GM10847 (cell line): ENCODE results near the gene MUC5B.

Source experiments
- POLR2A ChIP-seq: IDR thresholded peaks from 2 replicates; pipeline ENCODE4 v1.6.1; 2011; ENCODE audit not compliant: insufficient read length; ENCODE audit errors: extremely low read depth

MUC5B gene

GRCh38 chr11:1281326-1281973 lies 58.6 kb downstream of the MUC5B start:
- TF ChIP-seq POLR2A = no peak

- TF ChIP-seq POLR2A = no peak
Measured at GRCh38 chr11:1281974-1282365, 59.1 kb downstream of the MUC5B start.

GRCh38 chr11:1283091-1283511 lies 60.2 kb downstream of the MUC5B start:
- TF ChIP-seq POLR2A = no peak

GRCh38 chr11:1283906-1284305 lies 61.0 kb downstream of the MUC5B start:
- TF ChIP-seq POLR2A = no peak

- no peak for TF ChIP-seq POLR2A
Measured at GRCh38 chr11:1285316-1285744, 62.5 kb downstream of the MUC5B start.

DNA sequence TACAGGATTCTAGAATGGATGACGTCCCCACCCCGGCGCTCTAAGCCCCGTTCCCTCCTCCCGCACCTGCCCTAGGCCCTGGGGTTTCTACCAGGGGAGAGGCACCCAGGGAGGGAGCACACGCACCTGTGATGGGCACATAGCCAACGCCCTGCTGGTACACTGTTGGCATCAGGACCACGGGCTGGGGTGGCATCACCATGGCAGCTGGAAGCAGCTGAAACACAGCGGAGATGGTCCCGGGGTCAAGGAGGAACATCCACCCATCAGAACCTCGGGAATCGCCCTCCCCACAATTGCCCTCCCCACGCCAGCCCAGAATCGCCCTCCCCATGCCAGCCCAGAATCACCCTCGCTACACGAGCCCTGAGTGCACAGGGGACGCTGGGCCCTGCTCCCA lies 63.0 kb downstream of the MUC5B start:
- TF ChIP-seq POLR2A = no peak

- TF ChIP-seq POLR2A = no peak
Measured at GRCh38 chr11:1287928-1288327, 65.1 kb downstream of the MUC5B start.

DNA sequence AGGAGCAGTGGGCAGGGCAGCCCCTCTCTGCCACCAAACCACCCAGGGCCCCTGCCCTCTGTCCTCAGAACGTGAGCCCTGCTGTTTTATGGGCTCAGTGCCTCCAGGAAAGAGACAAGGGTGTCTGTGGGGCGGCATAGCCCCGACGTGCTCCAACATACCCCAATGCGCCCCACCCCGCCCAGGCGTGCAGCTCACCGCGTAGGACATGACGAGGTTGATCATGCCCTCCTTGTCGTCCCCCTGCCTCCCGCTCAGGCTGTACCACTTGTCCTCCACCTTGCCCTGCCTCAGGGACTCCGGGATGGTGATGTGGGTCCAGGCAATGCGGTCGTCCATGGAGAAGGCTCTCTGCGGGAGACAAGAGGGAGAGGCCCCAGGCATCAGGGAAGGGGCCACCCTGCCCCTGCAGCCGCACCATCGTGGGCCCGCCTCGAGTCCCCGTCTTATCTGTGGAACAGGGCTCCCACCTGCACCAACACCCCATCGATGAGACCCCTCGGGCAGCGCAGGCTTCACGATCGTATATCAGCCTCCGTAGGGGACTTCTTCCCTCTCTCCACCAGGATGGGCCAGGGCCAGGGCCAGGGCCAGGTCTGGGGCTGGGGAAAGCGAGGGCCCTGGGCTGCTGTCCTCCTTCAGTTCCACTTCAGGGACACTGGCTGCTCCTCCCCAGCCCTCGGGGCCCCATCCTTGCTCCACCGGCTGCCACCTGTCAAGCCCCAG lies 65.7 kb downstream of the MUC5B start:
- no peak for TF ChIP-seq POLR2A

DNA sequence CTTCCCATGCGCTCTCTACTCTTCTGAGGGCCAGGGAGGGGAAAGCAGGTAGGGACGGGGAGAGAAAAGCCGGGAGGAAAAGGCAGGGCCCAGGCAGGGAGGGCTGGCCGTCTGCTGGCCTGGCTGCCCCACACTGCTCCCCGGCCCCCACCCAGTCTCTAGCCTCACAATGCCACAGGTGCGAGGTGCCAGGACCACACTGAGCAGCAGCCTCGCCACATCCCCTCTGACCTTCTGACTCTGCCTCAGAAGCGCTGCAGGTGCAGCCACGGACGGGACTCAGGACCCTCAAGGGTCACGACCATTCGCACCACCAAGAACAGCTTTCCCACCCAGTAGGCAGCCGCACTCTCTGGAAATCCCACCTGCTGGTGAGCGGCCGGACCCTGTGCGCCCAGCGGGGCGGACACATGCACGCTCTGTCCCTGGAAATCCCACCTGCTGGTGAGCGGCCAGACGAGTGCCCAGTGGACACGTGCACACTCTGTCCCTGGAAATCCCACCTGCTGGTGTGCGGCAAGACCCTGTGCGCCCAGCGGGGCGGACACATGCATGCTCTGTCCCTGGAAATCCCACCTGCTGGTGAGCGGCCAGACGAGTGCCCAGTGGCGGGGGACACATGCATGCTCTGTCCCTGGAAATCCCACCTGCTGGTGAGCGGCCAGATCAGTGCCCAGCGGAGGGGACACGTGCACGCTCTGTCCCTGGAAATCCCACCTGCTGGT lies 66.5 kb downstream of the MUC5B start:
- no peak for TF ChIP-seq POLR2A

DNA sequence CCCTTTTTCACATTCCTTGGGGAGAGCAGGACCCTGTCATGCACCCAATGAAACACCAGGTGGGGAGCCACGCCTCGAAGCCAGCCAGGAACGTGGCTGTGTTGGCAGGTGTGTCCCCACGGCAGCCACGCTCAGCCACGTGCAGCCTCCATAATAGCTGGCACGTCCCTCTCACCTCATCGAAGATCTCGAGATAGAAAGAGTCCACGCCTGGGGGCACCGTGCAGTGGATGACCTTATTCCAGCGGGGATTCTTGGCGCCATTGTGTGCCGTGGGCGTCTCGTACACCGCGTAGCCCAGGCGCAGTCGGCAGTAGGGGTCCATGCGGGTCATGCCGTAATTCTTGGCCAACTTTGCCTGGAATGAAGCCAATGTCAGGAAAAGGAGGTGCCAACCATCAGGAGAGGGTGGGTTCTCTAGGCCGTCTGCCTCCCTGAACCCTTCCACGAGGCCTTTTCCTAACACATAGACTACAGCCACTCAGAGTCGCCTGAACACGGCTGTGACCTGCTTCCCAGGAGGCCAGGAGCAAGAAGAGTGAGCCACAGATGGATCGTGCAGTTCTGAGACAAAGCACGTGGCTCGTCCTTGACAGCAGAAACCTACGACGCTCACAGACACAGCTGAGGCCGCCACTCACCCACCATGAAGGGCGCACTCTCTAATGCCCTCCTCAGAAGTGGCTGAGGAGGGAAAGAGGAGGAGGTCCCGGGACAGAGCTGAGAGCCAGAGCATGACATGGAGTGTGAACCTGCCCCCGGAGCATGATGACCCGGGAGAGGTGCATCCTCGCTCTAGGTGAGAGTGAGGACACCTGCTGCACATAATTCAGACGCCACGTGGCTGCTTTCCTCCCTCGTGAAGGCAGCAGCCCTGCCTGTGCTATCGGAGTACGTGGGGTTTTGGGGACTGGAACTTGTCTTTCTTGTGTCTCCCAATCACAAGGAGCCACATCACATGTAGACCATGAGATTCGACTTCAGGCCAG lies 67.5 kb downstream of the MUC5B start:
- TF ChIP-seq POLR2A = no peak

DNA sequence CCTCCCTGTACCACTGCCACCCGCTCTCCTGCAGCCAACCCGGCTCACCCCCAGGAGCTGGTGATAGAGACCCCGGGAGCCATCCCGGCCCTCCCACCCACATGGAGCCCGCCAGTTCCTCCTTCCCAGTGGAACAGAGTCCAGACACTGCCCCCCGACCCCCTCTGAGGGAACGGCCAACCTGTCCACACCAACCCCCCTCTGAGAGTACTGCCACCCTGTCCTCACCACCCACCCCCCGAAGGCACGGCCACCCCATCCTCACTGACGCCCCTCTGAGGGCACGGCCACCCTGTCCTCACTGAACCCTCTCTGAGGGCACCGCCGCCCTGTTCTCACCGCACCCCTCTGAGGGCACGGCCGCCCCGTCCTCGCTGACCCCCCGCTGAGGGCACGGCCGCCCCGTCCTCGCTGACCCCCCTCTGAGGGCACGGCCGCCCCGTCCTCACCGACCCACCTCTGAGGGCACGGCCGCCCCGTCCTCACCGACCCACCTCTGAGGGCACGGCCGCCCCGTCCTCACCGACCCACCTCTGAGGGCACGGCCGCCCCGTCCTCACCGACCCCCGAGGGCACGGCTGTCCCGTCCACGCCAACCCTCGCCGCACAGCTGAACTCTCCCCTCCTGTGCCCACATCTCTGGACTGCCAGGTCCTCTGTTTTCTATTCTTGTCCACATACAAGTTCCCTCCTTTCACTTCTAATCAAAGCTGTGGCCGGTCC lies 68.6 kb downstream of the MUC5B start:
- no peak for TF ChIP-seq POLR2A

GRCh38 chr11:1292018-1292643 lies 69.3 kb downstream of the MUC5B start:
- TF ChIP-seq POLR2A = no peak

DNA sequence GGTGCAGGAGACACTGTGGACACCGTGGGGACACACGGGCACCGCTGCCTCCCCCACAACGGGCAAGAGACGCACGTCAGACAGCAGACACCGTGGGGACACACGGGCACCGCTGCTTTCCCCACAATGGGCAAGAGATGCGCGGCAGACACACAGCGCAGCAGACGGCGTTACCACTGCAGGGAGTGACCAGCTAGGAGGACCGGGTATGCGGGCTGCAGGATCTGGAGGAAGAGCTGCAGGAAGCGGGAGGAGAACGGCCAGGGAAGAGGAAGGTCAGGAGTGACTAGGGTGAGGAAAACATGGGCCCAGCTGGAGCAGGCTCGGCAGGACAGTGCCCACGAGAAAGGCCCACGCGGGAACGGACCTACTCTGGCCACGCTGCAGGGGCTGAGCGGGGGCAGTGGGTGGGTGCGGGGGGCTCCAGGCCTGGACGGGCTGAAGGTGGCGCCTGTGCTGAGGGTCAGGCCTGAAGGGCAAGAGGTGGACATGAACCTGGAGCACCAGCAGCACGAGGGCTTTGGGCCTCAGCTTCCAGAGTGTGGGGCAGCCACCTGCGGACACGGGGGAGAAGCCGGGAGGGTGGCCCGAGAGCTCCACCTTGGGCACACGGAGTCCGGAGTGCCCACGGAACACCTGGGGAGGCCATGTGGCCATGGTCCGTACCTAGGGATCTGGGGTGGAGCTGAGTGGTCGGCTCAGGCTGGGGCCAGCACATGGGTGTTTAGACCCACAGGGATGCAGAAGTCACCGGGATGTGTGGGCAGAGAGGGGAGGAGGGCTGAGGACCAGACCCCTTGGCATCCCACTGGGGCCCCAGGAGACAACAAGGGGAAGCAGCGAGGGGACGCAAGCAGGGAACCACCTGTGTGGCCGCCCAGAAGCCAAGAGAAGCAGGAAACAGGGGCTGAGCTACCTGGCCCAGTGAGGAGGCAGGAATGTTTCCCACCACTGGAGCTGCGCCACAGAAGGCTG lies 70.1 kb downstream of the MUC5B start:
- TF ChIP-seq POLR2A = no peak
